Daoy (cell line): ENCODE results near the gene CHMP3. TPM values are rescaled to one million over a fixed set of nuclear protein-coding genes. Genes with fewer than 3 reads are reported as not detected.
"Not testable (repeated sequence)": the region's sequence is repeated elsewhere in the genome, so short reads cannot be mapped to it uniquely, and the experiment has no call there.

Experiments used
- DNase-seq: peaks from one replicate; pipeline ENCODE4 v3.0.0-alpha.2; 2015; ENCODE audit warnings: low read depth
- total RNA-seq: library from RNA; depleted of rRNA; stranded (reverse); fragments of >200 nt; shearing (Covaris generic); gene quantifications from 2 replicates; pipeline ENCODE4 v1.2.3, GENCODE V29; 2014; rRNA removed

CHMP3 gene
- 59.2 and 75.5 TPM in 2 replicates for total RNA-seq

- peak; percentile 98 for DNase-seq
Measured at GRCh38 chr2:86562922-86563649, at the start of gene CHMP3. CHMP3 (minus strand) TSS chr2:86563443; CDS start chr2:86563348, 95 bp downstream.

- DNase-seq, result no peak
Measured at GRCh38 chr2:86610871-86611270, 47.6 kb upstream of the CHMP3 start.

GRCh38 chr2:86608832-86609410 lies 45.7 kb upstream of the CHMP3 start:
- DNase-seq, result no peak

GRCh38 chr2:86603905-86604304 lies 40.7 kb upstream of the CHMP3 start:
- DNase-seq, result no peak

- no peak for DNase-seq
Measured at GRCh38 chr2:86598966-86599365, 35.7 kb upstream of the CHMP3 start.

GRCh38 chr2:86596118-86596517 lies 32.9 kb upstream of the CHMP3 start:
- DNase-seq, result no peak

- no peak for DNase-seq
Measured at GRCh38 chr2:86593266-86593665, 30.0 kb upstream of the CHMP3 start.

GRCh38 chr2:86592547-86593230 lies 29.4 kb upstream of the CHMP3 start:
- no peak for DNase-seq

- DNase-seq, result not testable (repeated sequence)
Measured at GRCh38 chr2:86589701-86590100, 26.5 kb upstream of the CHMP3 start.

GRCh38 chr2:86584151-86584913 lies 21.1 kb upstream of the CHMP3 start:
- DNase-seq, result peak; percentile 8

- no peak for DNase-seq
Measured at GRCh38 chr2:86580560-86580959, 17.3 kb upstream of the CHMP3 start.

- no peak for DNase-seq
Measured at GRCh38 chr2:86577817-86578456, 14.7 kb upstream of the CHMP3 start.

GRCh38 chr2:86570059-86570458 lies 6.8 kb upstream of the CHMP3 start:
- DNase-seq, result no peak

GRCh38 chr2:86566821-86567190 lies 3.6 kb upstream of the CHMP3 start:
- no peak for DNase-seq

GRCh38 chr2:86566158-86566820 lies 3.0 kb upstream of the CHMP3 start:
- DNase-seq, result no peak

- no peak for DNase-seq
Measured at GRCh38 chr2:86563650-86564061, 413 bp upstream of the CHMP3 start.

- no peak for DNase-seq
Measured at GRCh38 chr2:86562485-86562921, 740 bp downstream of the CHMP3 start.

GRCh38 chr2:86557836-86558235 lies 5.4 kb downstream of the CHMP3 start:
- no peak for DNase-seq

- no peak for DNase-seq
Measured at GRCh38 chr2:86556508-86556907, 6.7 kb downstream of the CHMP3 start.

- DNase-seq, result no peak
Measured at GRCh38 chr2:86552889-86553288, 10.4 kb downstream of the CHMP3 start.
